ENCODE measurements around the gene MACROD2. TPM values are rescaled to one million over a fixed set of nuclear protein-coding genes. Genes with fewer than 3 reads are reported as not detected.

Gene MACROD2
- total and polyA plus RNA-seq, 2 donors (not counting 1 experiment from before 2014, with no cell fraction given), result 5.3 to 6.7 TPM

DNA sequence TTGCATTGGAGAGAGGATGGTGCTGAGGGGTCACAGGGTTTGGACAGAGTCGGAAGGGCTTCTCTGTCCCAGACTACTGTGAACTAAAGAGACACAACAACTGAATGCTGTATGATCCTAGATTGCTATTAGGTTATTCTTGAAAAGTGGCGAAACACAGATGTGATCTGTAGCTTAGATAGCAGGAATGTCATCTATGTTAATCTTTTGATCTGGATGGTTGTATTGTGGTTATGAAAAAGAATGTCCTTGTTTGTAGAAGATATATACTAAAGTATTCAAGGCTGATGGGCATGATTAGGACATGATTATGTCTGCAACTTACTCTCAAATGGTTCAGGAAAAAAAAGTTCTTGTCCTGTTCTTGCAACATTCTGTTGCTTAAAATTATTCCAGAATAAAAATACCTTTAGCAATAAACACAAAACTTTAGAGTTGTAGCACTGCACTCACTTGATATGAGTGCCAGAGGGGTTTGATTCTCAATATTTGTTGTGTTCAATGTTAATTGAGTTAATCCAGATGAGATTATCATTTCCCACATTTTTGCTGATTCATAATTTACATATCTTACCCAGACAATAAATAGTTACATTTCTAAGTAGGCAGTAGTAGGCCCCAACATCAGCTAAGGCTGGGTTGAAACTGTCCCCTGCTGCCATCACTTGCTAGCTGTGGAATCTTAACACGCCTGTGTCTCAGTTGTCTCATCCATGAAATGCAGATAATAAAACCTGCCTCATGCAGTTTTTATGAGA, 1932.8 kb downstream of the MACROD2 start:
- Histone ChIP-seq H3K4me3 (ENCODE audit: control extremely low read depth in 1 of 5, extremely low read depth in 1 of 5, insufficient read depth in 1 of 5, low read depth in 2 of 5, low read length in 4 of 5) (no peak overlapping the region), H3K27me3 (replicated peaks in 1 of 4; ENCODE audit: control extremely low read depth in 1 of 4, control insufficient read depth in 3 of 4, insufficient read depth in 4 of 4, low read length in 3 of 4) (no peaks in the 10 kb centered on the region), H3K4me2 (replicated peaks; ENCODE audit: low read depth, low read length, poor library complexity, severe bottlenecking) (no peak overlapping the region), H3K9me3 (ENCODE audit: control extremely low read depth in 1 of 3, control insufficient read depth in 2 of 3, insufficient read depth in 1 of 3, low read length in 2 of 3) (peaks cover 0 to 4% (median 0%) of the 10 kb centered on the region in 3 donors), H3K9ac (ENCODE audit: low read length) (no peak overlapping the region), H3K4me1 (ENCODE audit: control insufficient read depth in 2 of 2, insufficient read depth in 2 of 2, low read length in 2 of 2) (peaks cover 25 to 28% of the 10 kb centered on the region in 2 donors), H3K27ac (ENCODE audit: low read length in 2 of 2) (no peak overlapping the region), H2AFZ (ENCODE audit: insufficient read depth, low read depth, low read length, poor library complexity, severe bottlenecking) (no peak overlapping the region), H4K20me1 (ENCODE audit: control insufficient read depth, insufficient read depth, low read length, poor library complexity, severe bottlenecking) (no peaks in the 10 kb centered on the region), H3K36me3 (replicated peaks in 1 of 2; ENCODE audit: control extremely low read depth in 1 of 2, control insufficient read depth in 1 of 2, extremely low read depth in 1 of 2, insufficient read depth in 2 of 2, low read length in 1 of 2) (no peaks in the 10 kb centered on the region), H3K79me2 (ENCODE audit: control insufficient read depth, insufficient read depth, low read length) (no peaks in the 10 kb centered on the region)
- Mint-ChIP-seq H3K9me3 (ENCODE audit: insufficient read depth) (no peaks in the 10 kb centered on the region), H3K27ac (no peak overlapping the region), H3K4me1 (peaks cover 36% of the 10 kb centered on the region), H3K4me3 (no peak overlapping the region), H3K27me3 (no peaks in the 10 kb centered on the region)
- 100% methylated on average over 2 of the region's 3 CpGs for WGBS (ENCODE audit: insufficient coverage)
- intact Hi-C loops (cut with micrococcal nuclease), result loop anchor here (10.0 kb wide), 1 partner anchor 123 kb away; no protein-coding TSS in a partner anchor
- DNase-seq (no peak), ATAC-seq (ENCODE audit: low read depth) (no peak)
- TF ChIP-seq, protein P1, sequence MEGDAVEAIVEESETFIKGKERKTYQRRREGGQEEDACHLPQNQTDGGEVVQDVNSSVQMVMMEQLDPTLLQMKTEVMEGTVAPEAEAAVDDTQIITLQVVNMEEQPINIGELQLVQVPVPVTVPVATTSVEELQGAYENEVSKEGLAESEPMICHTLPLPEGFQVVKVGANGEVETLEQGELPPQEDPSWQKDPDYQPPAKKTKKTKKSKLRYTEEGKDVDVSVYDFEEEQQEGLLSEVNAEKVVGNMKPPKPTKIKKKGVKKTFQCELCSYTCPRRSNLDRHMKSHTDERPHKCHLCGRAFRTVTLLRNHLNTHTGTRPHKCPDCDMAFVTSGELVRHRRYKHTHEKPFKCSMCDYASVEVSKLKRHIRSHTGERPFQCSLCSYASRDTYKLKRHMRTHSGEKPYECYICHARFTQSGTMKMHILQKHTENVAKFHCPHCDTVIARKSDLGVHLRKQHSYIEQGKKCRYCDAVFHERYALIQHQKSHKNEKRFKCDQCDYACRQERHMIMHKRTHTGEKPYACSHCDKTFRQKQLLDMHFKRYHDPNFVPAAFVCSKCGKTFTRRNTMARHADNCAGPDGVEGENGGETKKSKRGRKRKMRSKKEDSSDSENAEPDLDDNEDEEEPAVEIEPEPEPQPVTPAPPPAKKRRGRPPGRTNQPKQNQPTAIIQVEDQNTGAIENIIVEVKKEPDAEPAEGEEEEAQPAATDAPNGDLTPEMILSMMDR (IDR thresholded peaks at IDR 0.05), result no peak
- TF ChIP-seq EZH2 (IDR thresholded peaks at IDR 0.05; ENCODE audit: borderline replicate concordance, insufficient read depth, low read depth, low read length, poor library complexity, severe bottlenecking), result no peak
- CTCF ChIA-PET, result interaction anchor here (1.1 to 4.7 kb wide), 3 partner anchors 9 to 220 kb away, joined by 3 to 58 read pairs (median 5); no protein-coding TSS in a partner anchor
- POLR2A ChIA-PET, result no interaction called here

DNA sequence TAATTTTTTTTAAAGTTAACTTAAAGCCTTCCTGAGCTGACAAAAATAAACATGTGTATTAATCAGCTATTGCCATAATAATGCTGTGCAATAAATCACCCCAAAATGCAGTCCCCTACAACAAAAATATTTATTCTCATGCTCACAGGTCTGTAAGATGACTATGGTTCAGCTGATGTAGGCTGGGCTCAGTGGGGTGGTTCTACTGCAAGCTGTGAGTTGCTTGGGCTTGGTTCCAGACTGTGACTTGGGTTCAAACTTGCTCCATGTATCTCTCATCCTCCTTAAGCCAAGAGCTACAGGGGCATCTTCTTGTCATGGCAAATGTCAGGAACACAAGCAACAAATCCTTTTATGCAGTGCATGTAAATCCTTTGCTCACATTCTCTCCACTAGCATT, 1933.6 kb downstream of the MACROD2 start:
- H3K36me3 ChIP-seq (replicated peaks in 1 of 2; ENCODE audit: control extremely low read depth in 1 of 2, control insufficient read depth in 1 of 2, extremely low read depth in 1 of 2, insufficient read depth in 2 of 2, low read length in 1 of 2), result no peaks in the 10 kb centered on the region
- no peaks in the 10 kb centered on the region for H3K27me3 ChIP-seq (replicated peaks in 1 of 4; ENCODE audit: control extremely low read depth in 1 of 4, control insufficient read depth in 3 of 4, insufficient read depth in 4 of 4, low read length in 3 of 4)
- H3K27ac ChIP-seq (ENCODE audit: low read length in 2 of 2), result no peak overlapping the region
- H3K9ac ChIP-seq (ENCODE audit: low read length), result no peak overlapping the region
- Mint-ChIP-seq H3K27me3 (no peaks in the 10 kb centered on the region), H3K4me3 (no peak overlapping the region), H3K27ac (no peak overlapping the region), H3K9me3 (ENCODE audit: insufficient read depth) (no peaks in the 10 kb centered on the region), H3K4me1 (peaks cover 34% of the 10 kb centered on the region)
- no peak for ATAC-seq (ENCODE audit: low read depth)
- no peak for DNase-seq
- no peak overlapping the region for H2AFZ ChIP-seq (ENCODE audit: insufficient read depth, low read depth, low read length, poor library complexity, severe bottlenecking)
- H3K4me3 ChIP-seq (ENCODE audit: control extremely low read depth in 1 of 5, extremely low read depth in 1 of 5, insufficient read depth in 1 of 5, low read depth in 2 of 5, low read length in 4 of 5), result no peak overlapping the region
- no peaks in the 10 kb centered on the region for H4K20me1 ChIP-seq (ENCODE audit: control insufficient read depth, insufficient read depth, low read length, poor library complexity, severe bottlenecking)
- no peak overlapping the region for H3K4me2 ChIP-seq (replicated peaks; ENCODE audit: low read depth, low read length, poor library complexity, severe bottlenecking)
- intact Hi-C loops (cut with micrococcal nuclease), result loop anchor here (10.0 kb wide), 1 partner anchor 124 kb away; no protein-coding TSS in a partner anchor
- no peaks in the 10 kb centered on the region for H3K79me2 ChIP-seq (ENCODE audit: control insufficient read depth, insufficient read depth, low read length)
- ChIA-PET CTCF (interaction anchor here (1.3 to 4.7 kb wide), 2 partner anchors 74 to 221 kb away, joined by 5 to 58 read pairs; no protein-coding TSS in a partner anchor), POLR2A (no interaction called here)
- TF ChIP-seq, protein P1 (IDR thresholded peaks at IDR 0.05), result no peak
- TF ChIP-seq EZH2 (IDR thresholded peaks at IDR 0.05; ENCODE audit: borderline replicate concordance, insufficient read depth, low read depth, low read length, poor library complexity, severe bottlenecking), result no peak
- H3K4me1 ChIP-seq (ENCODE audit: control insufficient read depth in 2 of 2, insufficient read depth in 2 of 2, low read length in 2 of 2), result peaks cover 17 to 22% of the 10 kb centered on the region in 2 donors
- peaks cover 0 to 4% (median 0%) of the 10 kb centered on the region in 3 donors for H3K9me3 ChIP-seq (ENCODE audit: control extremely low read depth in 1 of 3, control insufficient read depth in 2 of 3, insufficient read depth in 1 of 3, low read length in 2 of 3)
